ENCODE measurements around the gene CHST9. TPM values are rescaled to one million over a fixed set of nuclear protein-coding genes. Genes with fewer than 3 reads are reported as not detected.

CHST9 gene
- total and polyA plus RNA-seq, 2 of the 4 experiments (the other 2 are of a cell fraction), result not detected

GRCh38 chr18:26981360-26982082 is 203.6 kb downstream of the CHST9 start:
- ChIA-PET CTCF (no interaction called here), POLR2A (ENCODE audit: unreplicated experiment) (no interaction called here)
- Histone ChIP-seq H2BK15ac (ENCODE audit: low read depth, low read length) (no peak overlapping the region), H4K5ac (ENCODE audit: low read depth, low read length) (no peak overlapping the region), H2AK9ac (replicated peaks; ENCODE audit: low read depth, low read length, poor library complexity) (no peak overlapping the region), H3K9me1 (ENCODE audit: insufficient read depth, low read length) (no peaks in the 10 kb centered on the region), H2BK5ac (ENCODE audit: low read depth, low read length, poor library complexity, severe bottlenecking) (no peak overlapping the region), H2AFZ (replicated peaks; ENCODE audit: low read length, poor library complexity) (no peak overlapping the region), H2BK20ac (ENCODE audit: low read depth, low read length) (no peak overlapping the region), H2BK120ac (ENCODE audit: low read depth, low read length) (no peak overlapping the region), H3K36me3 (ENCODE audit: control insufficient read depth, insufficient read depth, low read length) (no peaks in the 10 kb centered on the region), H3K4me3 (ENCODE audit: insufficient read depth, low read depth, low read length) (no peak overlapping the region), H3K23ac (ENCODE audit: low read depth, low read length) (no peak overlapping the region), H4K20me1 (ENCODE audit: insufficient read depth, low read length) (no peaks in the 10 kb centered on the region), H4K8ac (ENCODE audit: low read depth in 2 of 2, low read length in 2 of 2) (no peak overlapping the region), H3K27me3 (ENCODE audit: control insufficient read depth, insufficient read depth, low read length) (no peaks in the 10 kb centered on the region), H3K27ac (ENCODE audit: insufficient read depth, low read length) (no peak overlapping the region), H3K18ac (ENCODE audit: low read depth, low read length) (no peak overlapping the region), H3K4ac (ENCODE audit: low read depth, low read length) (no peak overlapping the region), H3K4me1 (ENCODE audit: control insufficient read depth, insufficient read depth, low read length) (no peaks in the 10 kb centered on the region), H3K9me3 (ENCODE audit: control insufficient read depth, insufficient read depth, low read length) (peaks cover 2% of the 10 kb centered on the region; the same call in 1 of the 2 replicates), H3K9ac (ENCODE audit: low read depth, low read length) (no peak overlapping the region), H3K14ac (replicated peaks; ENCODE audit: low read depth, low read length) (no peak overlapping the region), H3K56ac (ENCODE audit: extremely low read depth, insufficient read depth, low read length) (no peak overlapping the region), H3K4me2 (ENCODE audit: low read depth, low read length) (no peak overlapping the region), H2AK5ac (ENCODE audit: low read depth, low read length) (no peak overlapping the region), H3K79me1 (ENCODE audit: low read depth in 1 of 2, low read length in 2 of 2) (no peaks in the 10 kb centered on the region), H4K91ac (ENCODE audit: insufficient read depth, low read depth, low read length) (no peak overlapping the region)
- DNase-seq (no peak), ATAC-seq (ENCODE audit: low read depth) (no peak)
- BruUV-seq (replicated peaks), result no TSS peak
- WGBS, 2 experiments (ENCODE audit: extremely low coverage in 2 of 2, insufficient read length in 1 of 2), result 33% methylated on average over 1 of the region's 6 CpGs; no CpG with 5 or more reads in 1 of the 2 experiments
- TF ChIP-seq RAD21 (IDR thresholded peaks at IDR 0.05; ENCODE audit: low read length), result no peak
- TF ChIP-seq BHLHE40 (IDR thresholded peaks at IDR 0.05; ENCODE audit: low read depth, low read length), result no peak
- no peak for TF ChIP-seq RFX5 (IDR thresholded peaks at IDR 0.05; ENCODE audit: low read depth, low read length)
- TF ChIP-seq RCOR1 (IDR thresholded peaks at IDR 0.05; ENCODE audit: insufficient replicate concordance, low read length), result no peak
- TF ChIP-seq MXI1 (IDR thresholded peaks at IDR 0.05; ENCODE audit: borderline replicate concordance, low read depth, low read length), result no peak
- no peak for TF ChIP-seq CEBPB (IDR thresholded peaks at IDR 0.05; ENCODE audit: low read depth, low read length)
- TF ChIP-seq FOS (IDR thresholded peaks at IDR 0.05; ENCODE audit: low read depth, low read length), result no peak
- no peak for TF ChIP-seq MAFK (IDR thresholded peaks at IDR 0.05; ENCODE audit: low read depth, low read length)
- no peak for TF ChIP-seq SMC3 (IDR thresholded peaks at IDR 0.05; ENCODE audit: low read depth, low read length)
- no peak for TF ChIP-seq USF2 (IDR thresholded peaks at IDR 0.05; ENCODE audit: low read depth, low read length)
- TF ChIP-seq CTCF (conservative IDR thresholded peaks at IDR 0.05; ENCODE audit: low read depth, low read length), result no peak
- TF ChIP-seq ELK1 (IDR thresholded peaks at IDR 0.05; ENCODE audit: borderline replicate concordance, low read depth, low read length), result no peak
- dilution Hi-C loops (cut with HindIII; ENCODE audit: low sequenced_read_pairs, unreplicated experiment) (no loop called here), in situ Hi-C loops (cut with MboI; ENCODE audit: low sequenced_read_pairs) (no loop called here), intact Hi-C loops (cut with micrococcal nuclease) (no loop called here)

All from IMR-90 (cell line).